Stimulated activated CD8-positive, alpha-beta memory T cell treated with anti-CD3 and anti-CD28 coated beads, Interleukin-12 subunit alpha, Interleukin-12 subunit beta, amount 100 ng/mL, for 4 hours (primary cell): ENCODE results near the gene RAB27B.

Source experiments
- DNase-seq: peaks from one replicate; pipeline ENCODE4 v3.0.0-alpha.2; 2020; ENCODE audit warnings: low read depth

RAB27B gene

GRCh38 chr18:54910161-54910919 lies 82.1 kb downstream of the RAB27B start:
- DNase-seq = no peak

GRCh38 chr18:54911551-54911950 lies 83.3 kb downstream of the RAB27B start:
- no peak for DNase-seq

- DNase-seq = no peak
Measured at GRCh38 chr18:54914816-54915215, 86.5 kb downstream of the RAB27B start.

GRCh38 chr18:54916507-54916906 lies 88.2 kb downstream of the RAB27B start:
- no peak for DNase-seq

GRCh38 chr18:54918060-54918459 lies 89.8 kb downstream of the RAB27B start:
- no peak for DNase-seq

GRCh38 chr18:54919412-54919811 lies 91.1 kb downstream of the RAB27B start:
- no peak for DNase-seq

GRCh38 chr18:54923339-54923956 lies 95.2 kb downstream of the RAB27B start:
- no peak for DNase-seq

- DNase-seq = no peak
Measured at GRCh38 chr18:54924948-54925347, 96.7 kb downstream of the RAB27B start.

- no peak for DNase-seq
Measured at GRCh38 chr18:54926593-54927325, 98.5 kb downstream of the RAB27B start.

- DNase-seq = no peak
Measured at GRCh38 chr18:54928236-54928635, 100.0 kb downstream of the RAB27B start.

GRCh38 chr18:54931152-54931551 lies 102.9 kb downstream of the RAB27B start:
- no peak for DNase-seq

- no peak for DNase-seq
Measured at GRCh38 chr18:54932472-54932871, 104.2 kb downstream of the RAB27B start.

- DNase-seq = no peak
Measured at GRCh38 chr18:54938506-54938905, 110.2 kb downstream of the RAB27B start.

- no peak for DNase-seq
Measured at GRCh38 chr18:54939361-54939917, 111.2 kb downstream of the RAB27B start.

- no peak for DNase-seq
Measured at GRCh38 chr18:54942144-54942543, 113.9 kb downstream of the RAB27B start.

- no peak for DNase-seq
Measured at GRCh38 chr18:54942569-54942968, 114.3 kb downstream of the RAB27B start.
